ENCODE data around the gene GNB1L.

The GNB1L gene

GRCh38 chr22:19764636-19765476 is 89.8 kb downstream of the GNB1L start:
- H3K27me3 ChIP-seq (ENCODE audit: control insufficient read depth, insufficient read depth, low read length), result peaks cover 82% of the 10 kb centered on the region
- H3K9me3 ChIP-seq (ENCODE audit: control insufficient read depth, insufficient read depth, low read length), result no peaks in the 10 kb centered on the region
- H3K4me3 ChIP-seq (ENCODE audit: low read length), result no peak overlapping the region
- H3K27ac ChIP-seq (ENCODE audit: low read length), result no peak overlapping the region
- H3K36me3 ChIP-seq (ENCODE audit: control insufficient read depth, insufficient read depth, low read length), result peaks cover 3% of the 10 kb centered on the region; the same call in 1 of the 2 replicates
- WGBS (ENCODE audit: insufficient coverage, insufficient read length), result no CpG with 5 or more reads among the region's 25 CpGs
- no peak for DNase-seq (ENCODE audit: low read depth, low spot score)
- H3K4me1 ChIP-seq (ENCODE audit: control insufficient read depth, insufficient read depth, low read length), result peaks cover 14% of the 10 kb centered on the region

- no CpG with 5 or more reads among the region's 17 CpGs for WGBS (ENCODE audit: insufficient coverage, insufficient read length)
- Histone ChIP-seq H3K27ac (ENCODE audit: low read length) (no peak overlapping the region), H3K9me3 (ENCODE audit: control insufficient read depth, insufficient read depth, low read length) (no peaks in the 10 kb centered on the region), H3K36me3 (ENCODE audit: control insufficient read depth, insufficient read depth, low read length) (peaks cover under 1% of the 10 kb centered on the region; the same call in 1 of the 2 replicates), H3K4me1 (ENCODE audit: control insufficient read depth, insufficient read depth, low read length) (peaks cover 14% of the 10 kb centered on the region), H3K27me3 (ENCODE audit: control insufficient read depth, insufficient read depth, low read length) (peaks cover 83% of the 10 kb centered on the region), H3K4me3 (ENCODE audit: low read length) (no peak overlapping the region)
- no peak for DNase-seq (ENCODE audit: low read depth, low spot score)
These were observed 90.4 kb downstream of the GNB1L start for GRCh38 chr22:19764299-19764593.

DNA sequence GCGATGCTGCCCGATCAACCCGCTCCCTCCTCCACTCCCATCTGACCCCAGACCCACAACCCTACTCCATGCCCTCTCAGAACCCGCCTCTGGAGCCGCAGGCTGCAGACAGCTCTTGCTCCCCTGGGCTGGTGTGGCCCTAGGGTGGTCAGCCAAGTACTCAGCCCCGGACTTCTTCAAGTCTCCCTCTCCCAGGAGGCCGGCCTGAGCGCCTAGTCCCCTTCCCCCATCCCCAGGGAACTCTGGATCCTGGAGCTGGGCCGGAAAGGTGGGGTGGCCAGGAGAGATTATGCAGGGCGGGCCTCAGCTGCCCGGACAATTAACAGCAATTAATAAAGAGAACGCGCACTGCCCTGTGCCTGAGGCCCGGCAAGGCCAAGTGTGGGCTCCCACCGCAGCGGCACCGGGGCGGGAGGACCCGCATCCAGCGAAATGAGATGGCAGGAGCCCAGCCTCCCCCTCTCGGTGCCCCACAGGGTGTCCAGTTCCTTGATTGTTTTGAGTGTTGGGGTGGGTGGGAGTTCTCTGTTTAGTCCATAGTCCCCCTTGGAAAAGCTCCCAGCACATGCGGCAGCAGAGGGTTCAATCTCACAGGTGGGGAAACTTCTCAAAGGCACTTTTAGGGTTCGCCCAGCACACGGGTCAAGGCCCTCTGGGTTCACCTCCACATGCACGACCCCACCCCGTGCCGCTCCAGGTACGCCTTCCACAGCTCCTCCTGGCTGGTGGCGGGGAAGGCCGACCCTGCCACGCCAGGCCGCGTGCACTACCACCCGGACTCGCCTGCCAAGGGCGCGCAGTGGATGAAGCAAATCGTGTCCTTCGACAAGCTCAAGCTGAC is 91.0 kb downstream of the GNB1L start:
- no peak for DNase-seq (ENCODE audit: low read depth, low spot score)
- no peaks in the 10 kb centered on the region for H3K9me3 ChIP-seq (ENCODE audit: control insufficient read depth, insufficient read depth, low read length)
- H3K27me3 ChIP-seq (ENCODE audit: control insufficient read depth, insufficient read depth, low read length), result peaks cover 87% of the 10 kb centered on the region
- H3K36me3 ChIP-seq (ENCODE audit: control insufficient read depth, insufficient read depth, low read length), result no peaks in the 10 kb centered on the region
- H3K27ac ChIP-seq (ENCODE audit: low read length), result no peak overlapping the region
- no CpG with 5 or more reads among the region's 39 CpGs for WGBS (ENCODE audit: insufficient coverage, insufficient read length)
- H3K4me1 ChIP-seq (ENCODE audit: control insufficient read depth, insufficient read depth, low read length), result peaks cover 16% of the 10 kb centered on the region
- H3K4me3 ChIP-seq (ENCODE audit: low read length), result no peak overlapping the region

DNA sequence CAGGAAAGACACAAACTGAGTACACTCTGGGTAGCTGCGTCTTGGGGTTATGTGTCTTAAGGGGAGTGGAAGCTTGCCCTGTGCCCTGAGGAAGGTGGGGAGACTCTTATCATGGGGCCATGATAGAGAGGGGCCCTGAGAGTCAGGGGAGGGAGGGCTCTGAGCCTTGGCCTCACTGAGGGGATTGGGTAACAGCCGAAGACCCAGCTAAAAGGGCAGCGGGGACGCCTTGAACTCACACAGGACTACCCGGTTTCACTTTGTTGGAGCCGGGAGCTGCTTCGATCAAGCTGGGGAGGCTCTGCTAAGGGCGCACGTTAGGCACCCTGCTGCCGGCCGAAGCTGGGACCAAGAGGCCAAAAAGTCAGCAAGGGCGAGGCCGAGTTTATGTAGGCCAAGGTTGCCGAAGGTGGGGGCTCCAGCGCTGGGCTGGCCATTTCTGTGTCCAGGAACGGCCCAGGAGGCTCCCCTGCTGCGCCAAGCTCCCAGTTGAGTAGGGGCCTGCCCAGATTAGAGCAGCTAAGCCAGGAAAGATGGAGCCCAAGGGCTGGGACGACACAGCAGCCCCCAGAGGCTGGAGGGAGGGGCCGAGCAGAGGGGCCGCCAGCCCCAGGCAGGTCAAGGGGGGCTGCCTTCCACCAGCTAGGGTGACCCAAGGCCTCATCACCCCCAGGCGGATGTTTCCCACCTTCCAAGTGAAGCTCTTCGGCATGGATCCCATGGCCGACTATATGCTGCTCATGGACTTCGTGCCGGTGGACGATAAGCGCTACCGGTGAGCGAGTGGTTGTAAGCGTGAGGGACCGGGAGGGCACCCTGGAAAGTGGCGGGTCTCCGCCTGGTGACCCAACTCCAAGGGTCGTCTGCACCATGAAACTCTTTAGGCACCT is 91.9 kb downstream of the GNB1L start:
- Histone ChIP-seq H3K36me3 (ENCODE audit: control insufficient read depth, insufficient read depth, low read length) (no peaks in the 10 kb centered on the region), H3K27me3 (ENCODE audit: control insufficient read depth, insufficient read depth, low read length) (peaks cover 87% of the 10 kb centered on the region), H3K27ac (ENCODE audit: low read length) (no peak overlapping the region), H3K4me1 (ENCODE audit: control insufficient read depth, insufficient read depth, low read length) (peaks cover 18% of the 10 kb centered on the region), H3K4me3 (ENCODE audit: low read length) (no peak overlapping the region), H3K9me3 (ENCODE audit: control insufficient read depth, insufficient read depth, low read length) (no peaks in the 10 kb centered on the region)
- DNase-seq (ENCODE audit: low read depth, low spot score), result no peak
- no CpG with 5 or more reads among the region's 34 CpGs for WGBS (ENCODE audit: insufficient coverage, insufficient read length)

GRCh38 chr22:19761725-19762567 is 92.7 kb downstream of the GNB1L start:
- no CpG with 5 or more reads among the region's 33 CpGs for WGBS (ENCODE audit: insufficient coverage, insufficient read length)
- Histone ChIP-seq H3K4me3 (ENCODE audit: low read length) (no peak overlapping the region), H3K27me3 (ENCODE audit: control insufficient read depth, insufficient read depth, low read length) (peaks cover 88% of the 10 kb centered on the region), H3K36me3 (ENCODE audit: control insufficient read depth, insufficient read depth, low read length) (no peaks in the 10 kb centered on the region), H3K27ac (ENCODE audit: low read length) (no peak overlapping the region), H3K4me1 (ENCODE audit: control insufficient read depth, insufficient read depth, low read length) (peaks cover 19% of the 10 kb centered on the region), H3K9me3 (ENCODE audit: control insufficient read depth, insufficient read depth, low read length) (no peaks in the 10 kb centered on the region)
- DNase-seq (ENCODE audit: low read depth, low spot score), result no peak

GRCh38 chr22:19760951-19761724 is 93.5 kb downstream of the GNB1L start:
- H3K27ac ChIP-seq (ENCODE audit: low read length), result no peak overlapping the region
- H3K4me1 ChIP-seq (ENCODE audit: control insufficient read depth, insufficient read depth, low read length), result peaks cover 20% of the 10 kb centered on the region
- H3K9me3 ChIP-seq (ENCODE audit: control insufficient read depth, insufficient read depth, low read length), result no peaks in the 10 kb centered on the region
- peaks cover 88% of the 10 kb centered on the region for H3K27me3 ChIP-seq (ENCODE audit: control insufficient read depth, insufficient read depth, low read length)
- peak overlapping the region; percentile 16; the same call in 1 of the 2 replicates for H3K4me3 ChIP-seq (ENCODE audit: low read length)
- no CpG with 5 or more reads among the region's 117 CpGs for WGBS (ENCODE audit: insufficient coverage, insufficient read length)
- DNase-seq (ENCODE audit: low read depth, low spot score), result no peak
- H3K36me3 ChIP-seq (ENCODE audit: control insufficient read depth, insufficient read depth, low read length), result no peaks in the 10 kb centered on the region

DNA sequence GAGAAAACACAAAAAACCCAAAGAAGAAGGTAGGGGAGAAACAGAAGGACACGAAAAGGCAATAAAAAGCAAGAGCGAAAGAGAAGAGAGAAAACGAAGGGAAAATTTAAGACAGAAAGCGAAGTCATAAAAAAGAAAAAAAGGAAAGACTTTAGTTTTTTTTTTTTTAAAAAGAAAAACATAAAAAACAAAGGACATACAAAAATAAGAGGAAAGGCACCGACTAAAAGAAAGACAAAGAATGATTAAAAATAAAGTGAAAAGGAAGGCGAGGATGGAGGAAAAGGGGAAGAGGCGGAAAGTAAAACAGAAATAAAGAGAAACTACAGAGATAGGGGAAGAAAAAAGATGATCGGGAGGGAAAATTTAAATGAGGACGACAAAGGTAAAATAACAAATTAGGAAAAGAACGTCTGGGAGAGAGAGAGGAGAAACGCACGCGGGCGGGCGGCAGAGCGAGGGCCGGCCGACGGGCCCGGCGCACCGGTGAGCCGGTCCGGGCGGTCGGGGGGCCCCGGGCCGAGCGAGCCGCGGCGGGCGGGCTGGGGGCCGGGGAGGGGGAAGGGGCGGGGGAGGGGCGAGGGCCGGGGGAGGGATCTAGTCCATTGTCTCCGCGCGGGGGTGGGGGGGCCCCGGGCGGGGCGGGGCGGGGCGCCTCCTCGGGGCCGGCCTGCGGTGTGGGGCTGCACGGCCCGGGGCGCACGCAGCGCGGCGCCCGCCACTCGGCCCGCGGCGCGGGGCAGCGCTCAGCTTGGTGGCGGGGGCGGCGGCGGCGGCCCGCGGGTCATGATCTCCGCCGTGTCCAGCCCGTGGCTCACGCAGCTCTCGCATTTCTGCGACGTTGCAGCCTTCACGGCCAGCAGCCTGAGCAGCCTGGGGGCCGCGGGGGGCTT is 94.4 kb downstream of the GNB1L start, which contains the start of gene TBX1:
TSS of gene TBX1 (plus strand) at position 721 of the 893 bp plus-strand sequence. CDS start at position 787, 66 bp downstream.
- Histone ChIP-seq H3K4me3 (ENCODE audit: low read length) (peak within 1 kb of the TSS; percentile 16; the same call in 1 of the 2 replicates), H3K27me3 (ENCODE audit: control insufficient read depth, insufficient read depth, low read length) (peaks cover 89% of the 10 kb centered on the region), H3K4me1 (ENCODE audit: control insufficient read depth, insufficient read depth, low read length) (peaks cover 19% of the 10 kb centered on the region), H3K27ac (ENCODE audit: low read length) (no peak within 1 kb of the TSS), H3K36me3 (ENCODE audit: control insufficient read depth, insufficient read depth, low read length) (no peaks in the 10 kb centered on the region), H3K9me3 (ENCODE audit: control insufficient read depth, insufficient read depth, low read length) (no peaks in the 10 kb centered on the region)
- WGBS (ENCODE audit: insufficient coverage, insufficient read length), result no CpG with 5 or more reads among the region's 79 CpGs
- no peak for DNase-seq (ENCODE audit: low read depth, low spot score)

- no CpG with 5 or more reads among the region's 43 CpGs for WGBS (ENCODE audit: insufficient coverage, insufficient read length)
- Histone ChIP-seq H3K27ac (ENCODE audit: low read length) (no peak overlapping the region), H3K36me3 (ENCODE audit: control insufficient read depth, insufficient read depth, low read length) (no peaks in the 10 kb centered on the region), H3K27me3 (ENCODE audit: control insufficient read depth, insufficient read depth, low read length) (peaks cover 88% of the 10 kb centered on the region), H3K9me3 (ENCODE audit: control insufficient read depth, insufficient read depth, low read length) (no peaks in the 10 kb centered on the region), H3K4me3 (ENCODE audit: low read length) (no peak overlapping the region), H3K4me1 (ENCODE audit: control insufficient read depth, insufficient read depth, low read length) (peaks cover 15% of the 10 kb centered on the region)
- no peak for DNase-seq (ENCODE audit: low read depth, low spot score)
These were observed 95.1 kb downstream of the GNB1L start for GRCh38 chr22:19759427-19760057.

Data from iPS DF 6.9 (cell line).